K562 (cell line): ENCODE measurements around the gene FBXL2. TPM values are rescaled to one million over a fixed set of nuclear protein-coding genes. Genes with fewer than 3 reads are reported as not detected.

Experiments used
- ATAC-seq: fragments of 200-7000 bp; cut with Tn5 transposase; 3 replicates; pipeline ENCODE4 v1.9.1; 2020; ENCODE audit warnings: moderate library complexity
- BruUV-seq: library from RNA; stranded (reverse); fragments of 400-500 nt; replicated peaks from 2 replicates; lab custom pipeline; 2021; lab: Mats Ljungman, UMichigan
- CTCF ChIA-PET: fragments of 300-600 bp; formaldehyde crosslinking; extraction: SDS; loops from one replicate; lab custom pipeline; 2021; ENCODE audit warnings: low intra/inter-chr PET ratio; lab: Yijun Ruan, JAX
- POLR2A ChIA-PET: fragments of 300-600, 350-650 bp; sonication (Branson Sonifier 250); formaldehyde crosslinking; extraction: SDS; loops from one replicate; lab custom pipeline; 2021; ENCODE audit warnings: antibody characterized with exemption, inconsistent platforms; lab: Yijun Ruan, JAX
- DNase-seq, 4 experiments: peaks; one replicate each; pipeline versions ENCODE4 v3.0.0 to v3.0.0-alpha.2; 2011 to 2018; ENCODE audit warnings: low spot score in 3 of 4, mixed read lengths in 3 of 4; ENCODE audit errors: extremely low read depth in 1 of 4
- FAIRE-seq: peaks from 2 replicates; lab custom pipeline; 2011; peaks lifted over from hg19 to GRCh38; lab: Jason Lieb, UNC
- H2AFZ ChIP-seq: 2 replicates; pipeline ENCODE4 v1.6.0; 2011; ENCODE audit warnings: low read depth, low read length, control low read depth, inconsistent platforms
- H3K27ac ChIP-seq: fragments of 200-600 bp; 3 replicates; pipeline ENCODE4 v1.8.0; 2011; ENCODE audit warnings: low read depth, mild to moderate bottlenecking, control low read depth, inconsistent platforms, low read length, moderate library complexity, mixed read lengths; ENCODE audit errors: extremely low read depth
- H3K27me3 ChIP-seq, 2 experiments: fragments of 300-600 bp in 1 of 2; 2 replicates in 1 of 2; 3 replicates in 1 of 2; pipeline versions ENCODE4 v1.6.0 to v1.8.0; 2011; ENCODE audit warnings: inconsistent platforms in 2 of 2, low read length in 2 of 2, mild to moderate bottlenecking in 1 of 2, mixed read lengths in 1 of 2, moderate library complexity in 1 of 2; ENCODE audit not compliant: control insufficient read depth in 2 of 2, insufficient read depth in 2 of 2
- H3K36me3 ChIP-seq: fragments of 300-600 bp; 3 replicates; pipeline ENCODE4 v1.8.0; 2011; ENCODE audit warnings: mild to moderate bottlenecking, low read length, inconsistent platforms; ENCODE audit not compliant: control insufficient read depth, insufficient read depth
- H3K4me1 ChIP-seq, 2 experiments: fragments of 200-600 bp in 1 of 2; replicated peaks in 1 of 2; 2 replicates in 1 of 2; 3 replicates in 1 of 2; pipeline versions ENCODE4 v1.5.1 to v1.8.0; 2011; ENCODE audit warnings: inconsistent platforms in 2 of 2, low read length in 2 of 2, mild to moderate bottlenecking in 1 of 2, mixed read lengths in 1 of 2, moderate library complexity in 1 of 2; ENCODE audit not compliant: control insufficient read depth in 2 of 2, insufficient read depth in 2 of 2
- H3K4me2 ChIP-seq: 2 replicates; pipeline ENCODE4 v1.6.1; 2011; ENCODE audit warnings: low read length, control low read depth, inconsistent platforms, mixed read lengths; ENCODE audit not compliant: insufficient read depth
- H3K4me3 ChIP-seq: fragments of 200-600 bp; sonication (generic), shearing (Covaris generic); 2 replicates; pipeline ENCODE4 v1.5.1; 2016; ENCODE audit warnings: control low read depth, inconsistent platforms
- H3K79me2 ChIP-seq: fragments of 200-600 bp; 3 replicates; pipeline ENCODE4 v1.8.0; 2011; ENCODE audit warnings: low read length, inconsistent platforms; ENCODE audit not compliant: control insufficient read depth, insufficient read depth
- H3K9ac ChIP-seq, 2 experiments: 2 replicates each; pipeline versions ENCODE4 v1.6.0 to v1.6.1; 2011; ENCODE audit warnings: low read depth in 2 of 2, low read length in 2 of 2, control low read depth in 1 of 2, inconsistent platforms in 1 of 2, mild to moderate bottlenecking in 1 of 2, mixed read lengths in 1 of 2; ENCODE audit not compliant: insufficient read depth in 1 of 2
- H3K9me1 ChIP-seq: one replicate; pipeline ENCODE4 v1.6.0; 2011; ENCODE audit warnings: inconsistent platforms, mild to moderate bottlenecking, low read length, moderate library complexity; ENCODE audit not compliant: control insufficient read depth, insufficient read depth
- H3K9me3 ChIP-seq: replicated peaks from 2 replicates; pipeline ENCODE4 v1.5.1; 2011; ENCODE audit warnings: low read depth, low read length, inconsistent platforms; ENCODE audit not compliant: control insufficient read depth, insufficient read depth
- H4K20me1 ChIP-seq: replicated peaks from 2 replicates; pipeline ENCODE4 v1.6.1; 2011; ENCODE audit warnings: low read length, inconsistent platforms, mixed read lengths; ENCODE audit not compliant: control insufficient read depth, insufficient read depth
- ARNT ChIP-seq, 2 experiments: fragments of 450-650 bp; IDR thresholded peaks; 2 replicates each; pipeline ENCODE4 v1.6.1; 2016; ENCODE audit warnings: mild to moderate bottlenecking in 1 of 2
- CREM ChIP-seq: IDR thresholded peaks from 2 replicates; pipeline ENCODE4 v1.6.1; 2014; ENCODE audit warnings: antibody characterized with exemption, low read depth
- ETV6 ChIP-seq, 3 experiments: fragments of 150-350 bp in 1 of 3; sonication (generic) in 1 of 3; formaldehyde crosslinking in 1 of 3; IDR thresholded peaks; 2 replicates each; pipeline versions ENCODE4 v1.6.1 to v1.8.0; 2014 to 2022; ENCODE audit warnings: borderline replicate concordance in 2 of 3, low read depth in 2 of 3, antibody characterized with exemption in 1 of 3, low read length in 1 of 3, mild to moderate bottlenecking in 1 of 3, missing genetic modification reagents in 1 of 3
- FOXM1 ChIP-seq, 2 experiments: fragments of 450-650 bp in 1 of 2; sonication (generic) in 1 of 2; formaldehyde crosslinking in 1 of 2; IDR thresholded peaks; 2 replicates each; pipeline versions ENCODE4 v1.6.1 to v1.9.0; 2017 to 2022; ENCODE audit warnings: low read depth in 2 of 2, mild to moderate bottlenecking in 2 of 2, missing genetic modification reagents in 1 of 2, moderate library complexity in 1 of 2
- KDM4B ChIP-seq, 2 experiments: fragments of 450-650 bp in 1 of 2; sonication (generic) in 1 of 2; IDR thresholded peaks; 2 replicates each; pipeline ENCODE4 v1.6.1; 2016 to 2017; ENCODE audit warnings: borderline replicate concordance in 2 of 2, antibody characterized with exemption in 1 of 2, low read depth in 1 of 2, mild to moderate bottlenecking in 1 of 2
- NFE2L1 ChIP-seq: fragments of 450-650 bp; IDR thresholded peaks from 2 replicates; pipeline ENCODE4 v1.6.1; 2016; ENCODE audit warnings: missing genetic modification characterization, low read depth, mild to moderate bottlenecking, missing compliant biosample characterization, moderate library complexity, borderline replicate concordance
- NFIX ChIP-seq: fragments of 250-450 bp; sonication (Bioruptor Pico); IDR thresholded peaks from 2 replicates; pipeline ENCODE4 v1.4.0; 2020; ENCODE audit warnings: low read depth, mild to moderate bottlenecking, moderate library complexity
- RBM17 ChIP-seq: fragments of 200-400 bp; formaldehyde crosslinking; IDR thresholded peaks from 2 replicates; pipeline ENCODE4 v1.6.1; 2017; ENCODE audit warnings: low read depth, mild to moderate bottlenecking, low read length, borderline replicate concordance
- SRSF1 ChIP-seq: fragments of 200-400 bp; formaldehyde crosslinking; IDR thresholded peaks from 2 replicates; pipeline ENCODE4 v1.6.1; 2017; ENCODE audit warnings: mild to moderate bottlenecking, low read depth, low read length, moderate library complexity
- TAF1 ChIP-seq: IDR thresholded peaks from 2 replicates; pipeline ENCODE4 v1.6.1; 2011; ENCODE audit warnings: mild to moderate bottlenecking, low read length, moderate library complexity; ENCODE audit not compliant: insufficient read depth, control insufficient read depth, severe bottlenecking; ENCODE audit errors: extremely low read depth
- THRA ChIP-seq: fragments of 450-650 bp; IDR thresholded peaks from 2 replicates; pipeline ENCODE4 v1.6.1; 2017; ENCODE audit warnings: mild to moderate bottlenecking, moderate library complexity
- ZBTB26 ChIP-seq: fragments of 450-650 bp; formaldehyde crosslinking; IDR thresholded peaks from 2 replicates; pipeline ENCODE4 v1.4.0; 2022; ENCODE audit warnings: missing genetic modification characterization
- ZNF444 ChIP-seq: fragments of 250-450 bp; sonication (Bioruptor Pico); IDR thresholded peaks from 2 replicates; pipeline ENCODE4 v1.4.0; 2020; ENCODE audit warnings: mild to moderate bottlenecking, moderate library complexity
- ZNF561 ChIP-seq: fragments of 450-650 bp; formaldehyde crosslinking; conservative IDR thresholded peaks from 2 replicates; pipeline ENCODE4 v1.4.0; 2020; ENCODE audit warnings: mild to moderate bottlenecking, moderate library complexity
- WGBS: fragments of 100-300 bp; shearing (Covaris generic); methylation state at CpG from one replicate; pipeline ENCODE4 v1.1.6; 2016; ENCODE audit warnings: low coverage, mixed read lengths; ENCODE audit not compliant: insufficient coverage; ENCODE audit errors: missing lambda C conversion rate; 5-methylcytosine and 5-hydroxymethylcytosine counted together
- in situ Hi-C: fragments of 300-500 bp; cut with MboI; formaldehyde crosslinking; loops from 4 replicates; pipeline ENCODE4 v1.15.0; 2018; ENCODE audit warnings: inconsistent platforms, mixed read lengths
- intact Hi-C: fragments of 100-400 bp; cut with micrococcal nuclease; formaldehyde crosslinking; loops from 2 replicates; pipeline ENCODE4 v1.14.2; 2022
- polyA plus RNA-seq, 8 experiments: library from polyadenylated mRNA; depleted of rRNA in 4 of 8; stranded (reverse) in 5 of 8; unstranded in 3 of 8; fragments of >200 nt; fragmentation: Nextera tagmentation in 2 of 8; fragmentation: Illumina TruSeq in 1 of 8; extraction: Ambion mirVana in 2 of 8; extraction: Trizol in 1 of 8; gene quantifications; 2 replicates each; pipeline versions ENCODE4 v1.2.1 to v1.2.3, GENCODE V29; 2011 to 2014; ENCODE audit warnings: inconsistent platforms in 1 of 8, missing spikeins in 1 of 8
- total RNA-seq, 7 experiments: library from RNA; depleted of rRNA in 6 of 7; stranded (reverse); fragments of >200 nt in 6 of 7; fragmentation: Illumina TruSeq in 2 of 7; extraction: Trizol in 2 of 7; gene quantifications; 2 replicates each; pipeline versions ENCODE4 v1.2.1 to v1.2.3, GENCODE V29; 2011 to 2021; ENCODE audit warnings: low replicate concordance in 1 of 7

Gene FBXL2
- total and polyA plus RNA-seq, 9 of the 15 experiments (the other 6 are each of a cell fraction or from before 2014, with no cell fraction given) = 1.3 to 6.9 (median 1.9) TPM

- Histone ChIP-seq H4K20me1 (no peaks in the 10 kb centered on the region), H3K9me3 (no peaks in the 10 kb centered on the region), H3K4me1 (no peaks in the 10 kb centered on the region; a peak in 1 of 5 replicates), H3K4me3 (no peak overlapping the region), H3K4me2 (no peak overlapping the region), H3K27ac (no peak overlapping the region), H3K36me3 (no peaks in the 10 kb centered on the region), H3K79me2 (no peaks in the 10 kb centered on the region), H2AFZ (no peak overlapping the region), H3K27me3 (no peaks in the 10 kb centered on the region; a peak in 1 of 5 replicates), H3K9ac (no peak overlapping the region), H3K9me1 (no peaks in the 10 kb centered on the region)
- FAIRE-seq (no peak), DNase-seq (no peak), ATAC-seq (no peak)
- TF ChIP-seq SRSF1 = no peak
- no peak for TF ChIP-seq TAF1
- no peak for TF ChIP-seq THRA
- no peak for TF ChIP-seq ETV6 (IDR thresholded peaks at IDR 0.05; ENCODE audit: borderline replicate concordance in 1 of 2, low read depth in 2 of 2, low read length in 1 of 2)
- TF ChIP-seq ETV6 (CRISPR knock-in tag; IDR thresholded peaks at IDR 0.05; ENCODE audit: borderline replicate concordance) = no peak
- TF ChIP-seq ZBTB26 (CRISPR knock-in tag) = no peak
- no peak for TF ChIP-seq KDM4B (IDR thresholded peaks at IDR 0.05; ENCODE audit: borderline replicate concordance in 2 of 2, low read depth in 1 of 2)
- no peak for TF ChIP-seq ARNT (IDR thresholded peaks at IDR 0.05)
- TF ChIP-seq RBM17 = no peak
- TF ChIP-seq CREM = no peak
- TF ChIP-seq NFE2L1 = no peak
- no peak for TF ChIP-seq FOXM1 (IDR thresholded peaks at IDR 0.05; ENCODE audit: low read depth)
- no peak for TF ChIP-seq FOXM1 (CRISPR knock-in tag; IDR thresholded peaks at IDR 0.05; ENCODE audit: low read depth)
- TF ChIP-seq NFIX (CRISPR knock-in tag) = no peak
- TF ChIP-seq ZNF561 (CRISPR knock-in tag) = no peak
- no peak for TF ChIP-seq ZNF444 (CRISPR knock-in tag)
- in situ Hi-C loops (no loop called here), intact Hi-C loops (no loop called here)
- ChIA-PET CTCF (no interaction called here), POLR2A (no interaction called here)
- WGBS = 15% methylated on average over 2 of the region's 2 CpGs
- no TSS peak for BruUV-seq
Observed at GRCh38 chr3:33315826-33316225, 38.6 kb downstream of the FBXL2 start.
